Upper lobe of left lung (tissue), 6 donors: ENCODE measurements around the gene WIPF2. TPM values are rescaled to one million over a fixed set of nuclear protein-coding genes. Genes with fewer than 3 reads are reported as not detected.

Experiments
- ATAC-seq, 2 donors: fragments of 200-7000 bp; cut with Tn5 transposase; one replicate each; pipeline ENCODE4 v1.9.1; 2022; ENCODE audit warnings: mild to moderate bottlenecking in 2 of 2, moderate library complexity in 2 of 2; ENCODE audit not compliant: low FRiP score in 2 of 2
- DNase-seq, 2 donors: peaks; one replicate each; pipeline ENCODE4 v3.0.0-alpha.2; 2019 to 2020
- H3K27ac ChIP-seq, 4 donors: fragments of 200-600 bp; sonication (generic); one replicate each; pipeline ENCODE4 v1.5.1; 2016 to 2019
- H3K27me3 ChIP-seq, 4 donors: fragments of 200-600 bp; sonication (generic); one replicate each; pipeline ENCODE4 v1.5.1; 2017 to 2019
- H3K36me3 ChIP-seq, 4 donors: fragments of 200-600 bp; sonication (generic); one replicate each; pipeline ENCODE4 v1.5.1; 2016 to 2019
- H3K4me1 ChIP-seq, 4 donors: fragments of 200-600 bp; sonication (generic); one replicate each; pipeline ENCODE4 v1.5.1; 2018 to 2019
- H3K4me3 ChIP-seq, 4 donors: fragments of 200-600 bp; sonication (generic); one replicate each; pipeline ENCODE4 v1.5.1; 2017 to 2019; ENCODE audit warnings: mild to moderate bottlenecking in 2 of 4, moderate library complexity in 1 of 4
- H3K9me3 ChIP-seq, 4 donors: fragments of 200-600 bp; sonication (generic); one replicate each; pipeline ENCODE4 v1.5.1; 2018 to 2019
- CTCF ChIP-seq, 6 experiments: fragments of 450-650 bp in 4 of 6; fragments of 200-600 bp in 2 of 6; sonication (generic) in 2 of 6; IDR thresholded peaks; one replicate each; pipeline ENCODE4 v1.5.1; 2016 to 2019; ENCODE audit warnings: antibody characterized with exemption in 6 of 6
- EP300 ChIP-seq, 4 donors: sonication (generic); formaldehyde crosslinking; IDR thresholded peaks; one replicate each; pipeline ENCODE4 v1.5.1; 2017; ENCODE audit warnings: antibody characterized with exemption in 4 of 4, control low read depth in 2 of 4
- POLR2A ChIP-seq, 4 donors: fragments of 450-650 bp; IDR thresholded peaks; one replicate each; pipeline ENCODE4 v1.5.1; 2016 to 2017; ENCODE audit warnings: antibody characterized with exemption in 4 of 4, mild to moderate bottlenecking in 2 of 4
- POLR2AphosphoS5 ChIP-seq, 2 donors: sonication (generic); formaldehyde crosslinking; IDR thresholded peaks; one replicate each; pipeline ENCODE4 v1.5.1; 2017; ENCODE audit warnings: antibody characterized with exemption in 2 of 2
- WGBS, 2 donors: methylation state at CpG; one replicate each; pipeline ENCODE4 v1.1.5; 2017 to 2018; 5-methylcytosine and 5-hydroxymethylcytosine counted together
- total RNA-seq, 6 donors: library from RNA; depleted of rRNA in 4 of 6; stranded (reverse); fragments of >200 nt in 4 of 6; gene quantifications; one replicate each; pipeline versions ENCODE4 v1.1.0 to v1.2.1, GENCODE V29; 2016 to 2021
- donor health status: DM: no; HTN: no; CAD: no; lungs with moderate emphysema.
- donor health status: DM: no; HTN: yes; CAD: no; lungs with severe emphysema.

The WIPF2 gene
- total RNA-seq, 6 donors from 2014 or later = 19.9 to 39.8 (median 26.2) TPM

- H3K4me1 ChIP-seq = peaks cover 14 to 21% (median 17%) of the 10 kb centered on the region in 4 donors
- H3K9me3 ChIP-seq = no peaks in the 10 kb centered on the region
- no peak overlapping the region for H3K27ac ChIP-seq
- no peak overlapping the region for H3K4me3 ChIP-seq
- WGBS, 2 donors = 60 to 72% methylated on average over 2 to 3 of the region's 3 CpGs
- no peaks in the 10 kb centered on the region for H3K27me3 ChIP-seq
- no peak for TF ChIP-seq POLR2A (IDR thresholded peaks at IDR 0.05)
- TF ChIP-seq POLR2AphosphoS5 (IDR thresholded peaks at IDR 0.05) = no peak
- no peak for TF ChIP-seq EP300 (IDR thresholded peaks at IDR 0.05)
- no peak for TF ChIP-seq CTCF (IDR thresholded peaks at IDR 0.05)
- H3K36me3 ChIP-seq = peaks cover 15 to 67% (median 40%) of the 10 kb centered on the region in 4 donors
- ATAC-seq (no peak), DNase-seq (no peak)
Measured at GRCh38 chr17:40173778-40174135, 45.3 kb upstream of the WIPF2 start.

- Histone ChIP-seq H3K27ac (peak overlapping the region in 1 of 4 donors; percentile 27), H3K4me1 (peaks cover 14 to 21% (median 17%) of the 10 kb centered on the region in 4 donors), H3K36me3 (peaks cover 9 to 60% (median 34%) of the 10 kb centered on the region in 4 donors), H3K4me3 (no peak overlapping the region), H3K9me3 (no peaks in the 10 kb centered on the region), H3K27me3 (no peaks in the 10 kb centered on the region)
- TF ChIP-seq POLR2A (IDR thresholded peaks at IDR 0.05) (no peak), EP300 (IDR thresholded peaks at IDR 0.05) (no peak), CTCF (IDR thresholded peaks at IDR 0.05) (no peak), POLR2AphosphoS5 (IDR thresholded peaks at IDR 0.05) (no peak)
- 100% methylated on average over 1 of the region's 1 CpG for WGBS, 2 donors
- DNase-seq (no peak), ATAC-seq (no peak)
Measured at GRCh38 chr17:40174514-40174913, 44.6 kb upstream of the WIPF2 start.

- H3K9me3 ChIP-seq = no peaks in the 10 kb centered on the region
- TF ChIP-seq POLR2AphosphoS5 (IDR thresholded peaks at IDR 0.05) (no peak), EP300 (IDR thresholded peaks at IDR 0.05) (no peak), CTCF (IDR thresholded peaks at IDR 0.05) (no peak), POLR2A (IDR thresholded peaks at IDR 0.05) (no peak)
- H3K27me3 ChIP-seq = no peaks in the 10 kb centered on the region
- WGBS, 2 donors = 73 to 86% methylated on average over 7 of the region's 7 CpGs
- ATAC-seq = peak; percentile 16 to 85
- H3K27ac ChIP-seq = peak overlapping the region; percentile 53 to 74 (median 58)
- H3K4me1 ChIP-seq = peaks cover 14 to 21% (median 17%) of the 10 kb centered on the region in 4 donors
- no peak overlapping the region for H3K4me3 ChIP-seq
- DNase-seq = peak in 1 of 2 donors; percentile 83
- H3K36me3 ChIP-seq = peaks cover 0 to 44% (median 19%) of the 10 kb centered on the region in 4 donors
Measured at GRCh38 chr17:40175928-40176753, 43.0 kb upstream of the WIPF2 start.

- Histone ChIP-seq H3K9me3 (no peaks in the 10 kb centered on the region), H3K27ac (peak overlapping the region; percentile 52 to 74 (median 58)), H3K27me3 (no peaks in the 10 kb centered on the region), H3K4me3 (peak overlapping the region in 1 of 4 donors; percentile 58), H3K36me3 (peaks cover 0 to 38% (median 13%) of the 10 kb centered on the region in 4 donors), H3K4me1 (peaks cover 14 to 21% (median 17%) of the 10 kb centered on the region in 4 donors)
- TF ChIP-seq EP300 (IDR thresholded peaks at IDR 0.05) = no peak
- TF ChIP-seq POLR2A (IDR thresholded peaks at IDR 0.05) = no peak
- no peak for TF ChIP-seq POLR2AphosphoS5 (IDR thresholded peaks at IDR 0.05)
- no peak for TF ChIP-seq CTCF (IDR thresholded peaks at IDR 0.05)
- peak in 1 of 2 donors; percentile 55 for DNase-seq
- 63 to 75% methylated on average over 2 of the region's 2 CpGs for whole genome bisulfite sequencing, 2 donors
- peak; percentile 6 to 73 for ATAC-seq
Measured at GRCh38 chr17:40176754-40177110, 42.4 kb upstream of the WIPF2 start.
